ENCODE measurements around the gene CD4.

The CD4 gene

DNA sequence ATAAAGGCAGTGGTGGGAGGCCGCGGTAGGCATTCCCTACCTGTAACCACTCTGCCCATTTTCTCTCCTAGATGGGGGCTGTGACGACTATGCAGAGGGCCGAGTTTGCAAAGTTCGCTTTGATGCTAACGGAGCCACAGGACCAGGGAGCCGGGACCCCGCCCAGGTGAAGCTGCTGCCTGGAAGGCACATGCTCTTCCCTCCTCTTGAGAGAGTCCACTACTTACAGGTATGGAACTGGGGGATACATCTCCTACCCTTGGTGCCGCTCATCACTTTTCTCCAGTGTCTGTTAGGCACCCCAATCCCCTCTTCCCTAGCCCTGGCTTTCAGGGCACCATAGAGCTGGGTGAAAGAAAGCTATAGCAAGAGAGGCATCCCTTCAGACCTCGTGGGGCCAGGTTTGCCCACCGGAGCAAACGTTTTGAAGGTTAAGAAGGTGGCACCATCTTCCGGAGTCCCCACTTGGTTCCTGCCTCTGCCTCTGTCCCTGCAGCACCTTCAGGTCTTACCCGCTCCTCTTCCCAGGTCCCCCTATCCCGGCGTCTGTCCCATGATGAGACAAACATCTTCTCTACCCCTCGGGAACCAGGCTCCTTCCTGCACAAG, 36.9 kb downstream of the CD4 start:
- in situ Hi-C loops (cut with MboI; ENCODE audit: low sequenced_read_pairs): loop anchor here (10.0 kb wide), 1 partner anchor 71 kb away; the partner anchor contains the start of gene MLF2

DNA sequence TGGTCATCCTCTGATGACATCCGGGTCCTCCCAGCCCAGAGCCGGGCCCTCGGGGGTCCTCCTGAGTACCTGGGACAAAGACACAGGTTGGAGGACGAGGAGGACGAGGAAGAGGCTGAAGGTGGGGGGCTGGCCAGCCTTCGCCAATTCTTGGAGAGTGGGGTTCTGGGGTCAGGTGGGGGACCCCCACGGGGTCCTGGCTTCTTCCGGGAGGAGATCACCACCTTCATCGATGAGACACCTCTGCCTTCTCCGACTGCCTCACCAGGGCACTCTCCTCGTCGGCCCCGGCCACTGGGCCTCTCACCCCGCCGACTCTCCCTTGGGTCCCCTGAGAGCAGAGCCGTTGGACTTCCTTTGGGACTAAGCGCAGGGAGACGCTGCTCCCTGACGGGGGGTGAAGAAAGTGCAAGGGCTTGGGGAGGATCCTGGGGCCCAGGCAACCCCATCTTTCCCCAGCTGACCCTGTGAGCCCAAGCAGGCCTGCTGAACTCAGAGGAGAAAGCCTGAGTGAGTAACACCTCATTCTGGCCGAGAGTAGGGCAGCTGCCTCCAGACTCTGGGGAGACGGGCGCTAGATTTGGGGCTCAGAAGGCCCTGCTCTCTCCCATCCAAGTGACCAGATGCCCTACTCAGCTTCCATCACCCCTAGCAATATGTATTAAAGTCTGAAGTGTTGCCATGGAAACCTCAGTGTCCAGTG, 37.6 kb downstream of the CD4 start:
- in situ Hi-C loops (cut with MboI; ENCODE audit: low sequenced_read_pairs): loop anchor here (10.0 kb wide), 1 partner anchor 72 kb away; the partner anchor contains the start of gene MLF2

DNA sequence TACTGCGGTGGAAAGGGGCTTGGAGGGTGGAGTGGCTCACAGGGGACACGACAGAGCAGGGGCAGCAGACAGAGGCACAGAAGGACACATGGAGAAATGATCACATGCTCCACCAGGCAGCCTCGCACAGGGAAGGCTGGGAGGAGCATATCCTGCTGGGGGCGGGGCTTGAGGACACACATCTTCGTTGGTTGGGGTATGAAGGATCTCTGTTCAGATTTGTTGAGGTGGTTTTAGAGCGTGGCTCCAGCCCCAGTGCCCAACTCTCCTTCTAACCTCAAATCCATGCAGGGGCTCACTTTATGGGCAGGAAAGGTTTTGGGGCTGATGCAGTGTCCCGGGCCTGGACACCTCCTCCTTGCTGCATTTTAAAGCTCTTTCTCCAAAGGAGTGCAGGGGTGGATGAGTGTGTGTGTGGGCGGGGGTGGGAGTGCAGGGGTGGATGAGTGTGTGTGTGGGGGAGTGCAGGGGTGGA, 38.1 kb downstream of the CD4 start:
- in situ Hi-C loops (cut with MboI; ENCODE audit: low sequenced_read_pairs): loop anchor here (10.0 kb wide), 1 partner anchor 73 kb away; the partner anchor contains the start of gene MLF2

DNA sequence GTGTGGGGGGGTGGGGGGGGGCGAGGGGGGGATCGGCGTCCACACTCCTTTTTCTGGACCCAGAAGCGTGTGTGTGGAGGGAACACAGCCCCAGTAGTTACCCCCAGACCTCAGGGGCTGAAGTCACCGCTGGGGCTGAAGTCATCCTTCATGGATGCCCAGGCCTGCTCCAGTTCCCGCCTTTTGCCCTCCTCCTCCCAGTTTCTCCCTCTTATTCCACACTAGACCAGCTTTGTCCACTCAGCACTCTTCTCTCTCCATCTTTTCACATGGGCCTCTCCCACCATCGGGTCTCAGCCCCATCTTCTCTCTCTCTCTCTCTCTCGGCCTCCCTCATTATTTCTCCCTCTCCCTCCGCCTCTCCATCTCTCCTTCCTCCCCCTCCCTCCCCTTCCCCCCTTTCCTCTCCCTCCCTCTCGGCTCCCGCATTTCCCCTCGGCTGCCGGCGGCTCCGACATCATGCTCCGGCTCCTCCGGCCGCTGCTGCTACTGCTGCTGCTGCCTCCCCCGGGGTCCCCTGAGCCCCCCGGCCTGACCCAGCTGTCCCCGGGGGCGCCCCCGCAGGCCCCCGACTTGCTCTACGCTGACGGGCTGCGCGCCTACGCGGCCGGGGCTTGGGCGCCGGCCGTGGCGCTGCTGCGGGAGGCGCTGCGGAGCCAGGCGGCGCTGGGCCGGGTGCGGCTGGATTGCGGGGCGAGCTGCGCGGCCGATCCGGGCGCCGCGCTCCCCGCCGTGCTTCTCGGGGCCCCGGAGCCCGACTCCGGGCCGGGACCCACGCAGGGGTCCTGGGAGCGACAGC, 38.9 kb downstream of the CD4 start, which contains the start of gene P3H3:
TSS of gene P3H3 (plus strand) at position 426 of the 799 bp plus-strand sequence. CDS start at position 460, 34 bp downstream.
- in situ Hi-C loops (cut with MboI; ENCODE audit: low sequenced_read_pairs): loop anchor here (10.0 kb wide), 1 partner anchor 73 kb away; the partner anchor contains the start of gene MLF2

DNA sequence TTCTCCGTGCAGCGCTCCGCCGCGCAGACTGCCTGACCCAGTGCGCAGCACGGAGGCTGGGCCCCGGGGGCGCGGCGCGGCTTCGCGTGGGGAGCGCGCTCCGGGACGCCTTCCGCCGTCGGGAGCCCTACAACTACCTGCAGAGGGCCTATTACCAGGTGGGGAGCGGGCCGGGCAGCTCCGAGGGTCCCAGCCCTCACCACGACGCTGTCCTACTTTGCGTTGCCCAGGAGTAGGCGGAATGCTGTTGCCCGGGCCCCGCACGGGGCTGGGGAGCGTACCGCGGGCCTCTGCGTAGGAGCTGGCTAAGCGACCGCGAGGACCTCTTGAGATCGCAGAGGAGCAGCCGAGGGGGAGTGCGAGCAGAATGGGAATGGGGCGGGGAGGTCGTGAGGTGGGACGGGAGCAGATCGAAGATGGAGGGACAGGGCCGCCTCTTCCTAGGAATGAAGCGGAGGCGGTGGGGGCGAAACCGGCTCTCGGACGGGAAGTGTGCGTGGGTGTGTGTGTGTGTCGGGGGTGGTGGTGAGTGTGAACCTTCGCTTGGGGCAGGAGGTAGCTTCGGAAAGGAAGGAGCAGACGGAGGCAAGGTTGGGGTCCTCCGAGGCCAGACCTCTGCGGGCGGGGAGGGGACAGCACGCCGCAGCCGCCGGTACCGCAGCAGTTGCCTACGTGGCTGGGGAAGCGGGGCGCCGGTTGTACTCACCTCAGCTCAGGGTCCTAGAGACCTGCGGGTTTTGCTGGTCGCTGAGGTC, 39.6 kb downstream of the CD4 start:
- in situ Hi-C loops (cut with MboI; ENCODE audit: low sequenced_read_pairs): loop anchor here (10.0 kb wide), 1 partner anchor 74 kb away; the partner anchor contains the start of gene MLF2

DNA sequence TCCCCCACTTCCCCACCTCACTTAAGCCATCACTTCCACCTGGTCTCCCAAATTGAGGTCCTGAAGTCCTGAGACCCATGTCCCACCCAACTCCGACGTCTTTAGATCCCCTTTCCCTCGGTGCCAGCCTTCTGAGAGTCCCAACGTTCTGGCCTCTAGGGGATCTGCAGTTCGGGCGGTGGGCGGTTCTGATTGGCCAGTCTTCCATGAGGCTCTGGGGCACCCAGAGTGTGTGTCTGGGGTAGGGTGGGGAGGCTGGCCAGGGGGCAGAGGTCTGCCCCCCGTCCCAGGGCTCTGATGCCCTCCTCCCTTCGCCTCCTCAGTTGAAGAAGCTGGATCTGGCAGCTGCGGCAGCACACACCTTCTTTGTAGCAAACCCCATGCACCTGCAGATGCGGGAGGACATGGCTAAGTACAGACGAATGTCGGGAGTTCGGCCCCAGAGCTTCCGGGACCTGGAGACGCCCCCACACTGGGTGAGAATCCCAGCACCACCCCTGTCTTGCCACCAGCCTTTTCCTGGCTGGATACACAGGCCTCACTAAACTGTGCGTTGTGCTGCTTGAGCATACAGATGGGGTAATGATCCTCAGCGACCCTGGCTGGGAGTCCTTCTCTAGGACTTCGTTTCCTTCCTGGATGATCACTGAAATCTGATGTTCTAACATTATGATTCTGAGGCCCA, 40.4 kb downstream of the CD4 start:
- in situ Hi-C loops (cut with MboI; ENCODE audit: low sequenced_read_pairs): loop anchor here (10.0 kb wide), 1 partner anchor 75 kb away; the partner anchor contains the start of gene MLF2

DNA sequence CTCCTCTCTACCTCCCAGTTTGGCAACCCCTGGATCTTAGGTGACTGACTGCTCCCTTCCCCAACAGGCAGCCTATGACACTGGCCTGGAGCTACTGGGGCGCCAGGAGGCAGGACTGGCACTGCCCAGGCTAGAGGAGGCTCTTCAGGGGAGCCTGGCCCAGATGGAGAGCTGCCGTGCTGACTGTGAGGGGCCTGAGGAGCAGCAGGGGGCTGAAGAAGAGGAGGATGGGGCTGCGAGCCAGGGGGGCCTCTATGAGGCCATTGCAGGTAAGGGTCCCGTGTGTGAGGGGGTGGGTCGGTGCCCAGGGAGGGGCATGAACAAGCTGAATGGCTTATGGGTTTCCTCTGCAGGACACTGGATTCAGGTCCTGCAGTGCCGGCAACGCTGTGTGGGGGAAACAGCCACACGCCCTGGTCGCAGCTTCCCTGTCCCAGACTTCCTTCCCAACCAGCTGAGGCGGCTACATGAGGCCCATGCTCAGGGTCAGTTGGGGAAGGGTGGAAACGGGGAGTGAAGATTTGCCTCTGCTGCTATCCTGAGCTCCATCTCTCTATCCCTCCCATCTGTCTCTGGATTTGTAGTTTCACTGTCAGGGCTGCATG, 41.1 kb downstream of the CD4 start:
- in situ Hi-C loops (cut with MboI; ENCODE audit: low sequenced_read_pairs): no loop called here

DNA sequence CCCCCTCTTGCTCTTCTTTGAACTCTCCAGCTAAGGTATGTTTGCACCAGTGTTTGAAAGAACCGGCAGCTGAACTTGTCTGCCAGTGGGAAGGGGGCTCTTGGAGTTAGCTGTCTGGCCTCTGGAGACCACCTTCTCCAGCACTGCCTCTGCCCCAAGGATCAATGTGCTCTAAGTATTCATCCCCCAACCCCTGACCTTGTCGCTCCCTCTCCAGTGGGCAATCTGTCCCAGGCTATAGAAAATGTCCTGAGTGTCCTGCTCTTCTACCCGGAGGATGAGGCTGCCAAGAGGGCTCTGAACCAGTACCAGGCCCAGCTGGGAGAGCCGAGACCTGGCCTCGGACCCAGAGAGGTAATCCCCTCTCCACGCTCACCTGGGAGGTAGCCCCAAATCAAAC, 41.7 kb downstream of the CD4 start:
- in situ Hi-C loops (cut with MboI; ENCODE audit: low sequenced_read_pairs): no loop called here

DNA sequence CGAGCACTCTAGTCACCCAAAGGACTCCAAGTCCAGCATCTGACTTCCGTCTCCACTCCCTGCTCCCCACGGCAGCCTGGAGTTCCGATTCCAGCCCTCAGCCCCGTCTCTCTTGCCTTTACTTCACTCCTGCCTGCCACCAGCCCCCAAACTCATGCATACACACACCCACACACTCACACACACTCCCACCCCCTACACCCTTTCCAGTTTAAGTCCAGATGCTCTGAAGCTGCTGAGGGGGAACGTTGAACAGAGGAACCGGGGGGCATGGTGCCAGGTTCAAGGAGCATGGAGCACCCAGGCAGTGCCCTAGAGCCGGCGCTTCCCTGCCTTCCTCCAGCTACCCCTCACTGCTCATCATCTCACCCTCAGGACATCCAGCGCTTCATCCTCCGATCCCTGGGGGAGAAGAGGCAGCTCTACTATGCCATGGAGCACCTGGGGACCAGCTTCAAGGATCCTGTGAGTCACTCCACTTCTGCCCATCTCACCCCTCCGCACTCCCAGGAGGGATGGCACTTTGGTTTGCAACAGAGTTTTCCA, 42.2 kb downstream of the CD4 start:
- in situ Hi-C loops (cut with MboI; ENCODE audit: low sequenced_read_pairs): no loop called here

DNA sequence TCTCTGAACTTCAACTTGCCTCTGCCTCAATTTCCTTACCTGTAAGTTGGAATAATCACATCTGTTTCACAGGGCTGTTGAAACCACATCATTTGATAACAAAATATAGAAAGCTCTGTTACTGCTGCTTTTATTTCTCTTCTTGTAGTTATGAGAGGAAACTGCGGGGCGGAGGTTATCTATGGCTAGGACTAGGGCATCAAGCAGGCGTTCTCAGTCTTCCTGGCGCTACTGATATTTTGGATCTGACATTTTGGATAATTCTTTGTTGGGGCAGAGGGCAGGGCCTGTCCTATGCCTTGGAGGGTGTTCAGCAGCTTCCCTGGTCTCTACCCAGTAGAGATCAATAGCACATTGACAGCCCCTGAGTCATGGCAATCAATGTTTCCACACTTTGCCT, 42.8 kb downstream of the CD4 start:
- in situ Hi-C loops (cut with MboI; ENCODE audit: low sequenced_read_pairs): no loop called here

DNA sequence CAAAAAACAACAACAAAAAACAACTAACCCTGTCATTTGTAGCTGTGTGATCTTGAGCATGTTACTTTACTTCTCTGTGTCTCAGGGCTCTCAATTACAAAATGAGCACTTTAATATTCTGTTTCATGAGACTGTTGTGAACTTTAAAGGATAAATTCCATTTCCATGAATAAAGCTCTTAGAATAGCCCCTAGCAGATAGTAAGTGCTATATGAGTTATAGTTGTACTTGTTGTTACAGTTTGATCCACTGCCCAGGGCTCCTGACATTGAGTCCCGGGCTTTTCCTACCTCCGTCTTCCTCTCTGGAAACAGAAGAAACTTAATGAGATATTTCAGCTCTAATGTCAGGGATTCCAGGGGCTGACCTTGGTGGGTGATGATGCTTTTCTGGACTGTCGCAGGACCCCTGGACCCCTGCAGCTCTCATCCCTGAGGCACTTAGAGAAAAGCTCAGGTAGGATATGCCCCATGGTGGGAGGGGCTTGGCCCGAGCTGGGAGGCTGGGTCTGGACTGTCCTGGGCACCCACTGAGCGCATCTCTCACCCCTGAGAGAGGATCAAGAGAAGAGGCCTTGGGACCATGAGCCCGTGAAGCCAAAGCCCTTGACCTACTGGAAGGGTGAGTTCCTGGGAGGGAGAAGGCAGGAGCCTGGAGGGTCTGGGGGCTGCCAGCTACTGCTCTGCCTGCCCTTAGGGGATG, 44.0 kb downstream of the CD4 start:
- in situ Hi-C loops (cut with MboI; ENCODE audit: low sequenced_read_pairs): no loop called here

DNA sequence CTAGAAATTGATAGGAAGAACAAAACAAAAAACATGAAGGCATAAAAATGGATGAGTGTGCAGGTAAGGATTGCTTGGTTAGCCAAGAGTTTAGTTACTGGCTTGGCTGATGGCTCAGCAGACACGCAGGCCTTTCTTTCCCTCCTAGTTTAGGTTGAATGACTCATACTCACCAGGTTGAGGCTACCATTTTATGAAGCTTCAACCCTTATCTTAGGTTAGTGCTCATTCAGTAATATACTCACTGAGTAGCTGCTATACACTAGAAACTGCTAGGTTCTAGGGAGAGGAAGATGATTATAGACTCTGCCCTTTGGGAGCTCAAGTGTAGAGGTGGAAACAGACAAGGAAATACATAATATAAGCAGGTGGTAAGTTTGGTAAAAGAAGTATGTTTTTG, 44.9 kb downstream of the CD4 start:
- in situ Hi-C loops (cut with MboI; ENCODE audit: low sequenced_read_pairs): no loop called here

DNA sequence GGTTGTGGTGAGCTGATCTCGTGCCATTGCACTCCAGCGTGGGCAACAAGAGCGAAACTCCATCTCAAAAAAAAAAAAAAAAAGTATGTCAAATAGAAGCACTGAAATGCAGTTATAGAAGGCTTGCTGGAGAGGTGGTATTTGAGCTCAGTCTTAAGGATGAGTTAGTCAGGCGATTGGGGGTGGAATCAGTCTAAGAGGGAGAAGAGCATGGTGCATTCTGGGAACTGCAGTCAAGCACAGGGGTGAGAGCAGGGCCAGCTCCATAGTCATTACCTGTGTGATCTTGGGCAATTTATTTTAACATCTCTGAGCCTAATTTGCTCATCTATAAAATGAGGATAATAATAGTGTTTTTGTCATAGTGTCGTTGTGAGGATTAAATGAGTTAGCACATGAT, 45.5 kb downstream of the CD4 start:
- in situ Hi-C loops (cut with MboI; ENCODE audit: low sequenced_read_pairs): no loop called here

DNA sequence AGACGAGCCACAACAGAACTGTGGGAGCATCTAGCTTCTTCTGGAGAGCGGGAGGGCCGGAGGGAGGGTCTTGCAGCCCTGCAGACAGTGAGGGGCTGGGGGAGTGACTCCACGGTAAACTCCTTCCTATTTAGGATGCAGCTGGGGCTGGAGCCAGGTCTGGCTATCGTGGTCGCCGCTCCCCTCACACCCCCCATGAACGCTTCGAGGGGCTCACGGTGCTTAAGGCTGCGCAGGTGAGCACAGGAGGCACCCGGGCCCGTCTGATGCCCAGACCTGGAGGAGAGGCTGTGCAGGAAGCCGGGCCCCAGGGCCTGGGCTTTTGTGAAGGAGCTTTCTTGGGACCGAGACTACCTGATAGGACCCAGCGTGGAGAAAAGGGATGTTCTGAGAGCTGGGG, 47.5 kb downstream of the CD4 start:
- in situ Hi-C loops (cut with MboI; ENCODE audit: low sequenced_read_pairs): no loop called here

DNA sequence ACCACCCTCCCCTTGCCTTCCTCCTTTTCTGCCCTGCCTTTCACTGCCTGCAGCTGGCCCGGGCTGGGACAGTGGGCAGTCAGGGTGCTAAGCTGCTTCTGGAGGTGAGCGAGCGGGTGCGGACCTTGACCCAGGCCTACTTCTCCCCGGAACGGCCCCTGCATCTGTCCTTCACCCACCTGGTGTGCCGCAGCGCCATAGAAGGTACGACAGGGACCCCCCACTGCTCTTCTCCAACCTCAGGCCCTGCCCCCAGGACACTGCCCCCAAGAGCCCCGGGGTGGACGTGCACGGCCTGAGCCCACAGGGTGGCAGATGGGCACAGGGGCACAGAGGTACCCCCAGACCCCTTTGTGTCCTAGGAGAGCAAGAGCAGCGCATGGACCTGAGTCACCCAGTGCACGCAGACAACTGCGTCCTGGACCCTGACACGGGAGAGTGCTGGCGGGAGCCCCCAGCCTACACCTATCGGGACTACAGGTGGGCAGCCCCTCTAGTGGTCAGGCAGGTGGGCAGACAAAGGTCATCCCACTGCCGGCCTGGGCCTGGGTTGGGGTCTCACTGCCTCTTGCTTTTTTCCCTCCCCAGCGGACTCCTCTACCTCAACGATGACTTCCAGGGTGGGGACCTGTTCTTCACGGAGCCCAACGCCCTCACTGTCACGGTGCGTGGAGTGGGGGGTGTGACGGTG, 48.2 kb downstream of the CD4 start:
- in situ Hi-C loops (cut with MboI; ENCODE audit: low sequenced_read_pairs): no loop called here

DNA sequence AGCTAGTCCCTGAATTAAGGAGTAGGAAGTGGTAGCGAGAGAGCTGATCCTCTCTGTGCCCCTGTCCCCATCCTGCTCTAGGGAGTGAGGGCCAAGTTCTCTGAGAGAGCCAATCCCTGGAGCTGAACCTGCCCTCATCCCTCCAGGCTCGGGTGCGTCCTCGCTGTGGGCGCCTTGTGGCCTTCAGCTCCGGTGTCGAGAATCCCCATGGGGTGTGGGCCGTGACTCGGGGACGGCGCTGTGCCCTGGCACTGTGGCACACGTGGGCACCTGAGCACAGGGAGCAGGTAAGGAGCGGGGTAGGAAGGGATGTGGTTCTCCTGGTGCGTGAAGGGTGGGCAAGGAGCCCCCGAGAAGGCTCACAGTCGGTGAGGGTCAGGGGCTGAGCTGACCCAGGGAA, 49.5 kb downstream of the CD4 start:
- in situ Hi-C loops (cut with MboI; ENCODE audit: low sequenced_read_pairs): no loop called here

DNA sequence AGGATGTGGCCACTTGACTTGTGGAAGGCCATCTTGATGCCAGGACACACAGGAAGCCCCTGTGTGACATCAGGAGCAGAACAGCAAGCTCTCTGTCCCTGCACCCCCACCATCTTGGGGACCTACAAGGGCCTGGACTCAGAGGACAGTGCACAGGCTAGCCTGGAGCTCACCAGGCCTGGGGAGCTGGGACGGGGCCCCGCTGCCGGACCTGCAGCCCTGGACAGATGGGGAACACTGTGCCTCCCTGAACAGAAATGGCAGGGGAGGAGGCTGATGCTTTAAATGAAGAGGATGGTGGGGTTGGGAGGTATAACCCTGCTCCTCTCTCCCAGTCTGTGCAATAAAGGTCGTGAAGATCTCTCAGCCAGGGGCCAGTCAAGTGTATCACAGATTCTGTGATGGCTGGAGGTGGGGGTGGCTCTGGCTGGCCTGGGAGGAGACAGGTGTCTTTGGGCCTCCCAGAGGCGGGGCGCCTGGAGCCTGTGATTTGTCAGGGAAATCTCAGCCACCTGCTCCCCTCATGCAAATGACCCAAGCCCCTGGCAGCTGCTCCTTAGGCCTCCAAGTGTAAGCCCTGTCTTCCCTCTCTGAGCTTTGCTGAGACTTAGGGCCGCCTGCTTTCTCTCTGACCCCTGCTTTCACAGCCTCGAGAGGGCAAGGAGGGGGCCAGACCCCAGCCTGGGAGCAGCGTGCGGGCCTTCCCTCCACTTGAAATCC, 50.3 kb downstream of the CD4 start:
- in situ Hi-C loops (cut with MboI; ENCODE audit: low sequenced_read_pairs): no loop called here
